WTC11 (cell line): ENCODE results near the gene SPEF1. TPM values are rescaled to one million over a fixed set of nuclear protein-coding genes. Genes with fewer than 3 reads are reported as not detected.

Experiments used
- ATAC-seq: fragments of 200-7000 bp; cut with Tn5 transposase; 2 replicates; pipeline ENCODE4 v1.10.0; 2021; ENCODE audit warnings: mild to moderate bottlenecking, moderate library complexity
- CTCF ChIA-PET: fragments of 300-600 bp; sonication (Branson Sonifier 250); formaldehyde crosslinking; loops from one replicate; lab custom pipeline; 2021; ENCODE audit warnings: antibody characterized with exemption; lab: Charles Lee
- POLR2A ChIA-PET: fragments of 350-600 bp; sonication (Branson Sonifier 250); formaldehyde crosslinking; loops from one replicate; lab custom pipeline; 2021; ENCODE audit warnings: antibody characterized with exemption; lab: Charles Lee
- DNase-seq: peaks from one replicate; pipeline ENCODE4 v3.0.0; 2021; ENCODE audit warnings: low spot score
- H3K27ac Mint-ChIP-seq: 2 replicates; pipeline ENCODE4 v1.8.0; 2021; ENCODE audit warnings: mixed read lengths
- H3K27me3 Mint-ChIP-seq: 2 replicates; pipeline ENCODE4 v1.8.0; 2021; ENCODE audit warnings: low read depth, mild to moderate bottlenecking, moderate library complexity, mixed read lengths
- H3K36me3 Mint-ChIP-seq: 2 replicates; pipeline ENCODE4 v1.8.0; 2021; ENCODE audit warnings: mixed read lengths
- H3K4me1 Mint-ChIP-seq: 2 replicates; pipeline ENCODE4 v1.8.0; 2022; ENCODE audit warnings: mixed read lengths
- H3K4me3 Mint-ChIP-seq: 2 replicates; pipeline ENCODE4 v1.8.0; 2021; ENCODE audit warnings: mild to moderate bottlenecking, moderate library complexity, mixed read lengths
- H3K9me3 Mint-ChIP-seq: 2 replicates; pipeline ENCODE4 v1.8.0; 2021; ENCODE audit warnings: mixed read lengths
- GABPB1 ChIP-seq: sonication (generic); formaldehyde crosslinking; IDR thresholded peaks from 2 replicates; pipeline ENCODE4 v1.8.1; 2023; ENCODE audit warnings: mild to moderate bottlenecking, missing genetic modification reagents
- HMGXB4 ChIP-seq: sonication (generic); formaldehyde crosslinking; IDR thresholded peaks from 2 replicates; pipeline ENCODE4 v1.8.1; 2023; ENCODE audit warnings: mild to moderate bottlenecking, moderate library complexity, missing genetic modification reagents
- NR1H2 ChIP-seq: sonication (generic); formaldehyde crosslinking; IDR thresholded peaks from 2 replicates; pipeline ENCODE4 v1.9.0; 2021; ENCODE audit warnings: mild to moderate bottlenecking, moderate library complexity, missing genetic modification reagents
- PRRX2 ChIP-seq: fragments of 250-450 bp; sonication (Bioruptor Pico); IDR thresholded peaks from 2 replicates; pipeline ENCODE4 v1.8.0; 2021; ENCODE audit warnings: mild to moderate bottlenecking
- RELA ChIP-seq: sonication (generic); formaldehyde crosslinking; IDR thresholded peaks from 2 replicates; pipeline ENCODE4 v1.8.1; 2022; ENCODE audit warnings: missing genetic modification reagents, mild to moderate bottlenecking, borderline replicate concordance
- SP1 ChIP-seq: sonication (generic); formaldehyde crosslinking; conservative IDR thresholded peaks from 2 replicates; pipeline ENCODE4 v1.8.1; 2022; ENCODE audit warnings: missing genetic modification reagents
- TCF7 ChIP-seq: sonication (generic); formaldehyde crosslinking; IDR thresholded peaks from 2 replicates; pipeline ENCODE4 v1.8.0; 2022; ENCODE audit warnings: mild to moderate bottlenecking, low read depth, missing genetic modification reagents, moderate library complexity
- TEAD4 ChIP-seq: sonication (generic); formaldehyde crosslinking; IDR thresholded peaks from 2 replicates; pipeline ENCODE4 v1.8.0; 2022; ENCODE audit warnings: mild to moderate bottlenecking, missing genetic modification reagents
- ZBTB43 ChIP-seq: sonication (generic); formaldehyde crosslinking; IDR thresholded peaks from 2 replicates; pipeline ENCODE4 v1.8.1; 2023; ENCODE audit warnings: mild to moderate bottlenecking, missing genetic modification reagents
- ZNF121 ChIP-seq: sonication (generic); formaldehyde crosslinking; IDR thresholded peaks from 2 replicates; pipeline ENCODE4 v1.8.0; 2023; ENCODE audit warnings: missing genetic modification reagents
- ZNF138 ChIP-seq: sonication (generic); formaldehyde crosslinking; conservative IDR thresholded peaks from 2 replicates; pipeline ENCODE4 v1.8.1; 2022; ENCODE audit warnings: mild to moderate bottlenecking, moderate library complexity, missing genetic modification reagents
- ZNF219 ChIP-seq: sonication (generic); formaldehyde crosslinking; IDR thresholded peaks from 2 replicates; pipeline ENCODE4 v1.8.0; 2023; ENCODE audit warnings: missing genetic modification reagents, mild to moderate bottlenecking, borderline replicate concordance
- ZNF263 ChIP-seq: sonication (generic); formaldehyde crosslinking; IDR thresholded peaks from 2 replicates; pipeline ENCODE4 v1.8.1; 2022; ENCODE audit warnings: low read depth, mild to moderate bottlenecking, moderate library complexity, missing genetic modification reagents
- ZNF281 ChIP-seq: sonication (generic); formaldehyde crosslinking; IDR thresholded peaks from 2 replicates; pipeline ENCODE4 v1.8.0; 2023; ENCODE audit warnings: mild to moderate bottlenecking, missing genetic modification reagents
- ZNF396 ChIP-seq: fragments of 250-450 bp; sonication (Bioruptor Pico); IDR thresholded peaks from 2 replicates; pipeline ENCODE4 v1.8.0; 2021; ENCODE audit warnings: mild to moderate bottlenecking, moderate library complexity, borderline replicate concordance
- ZNF532 ChIP-seq: fragments of 250-450 bp; sonication (Bioruptor Pico); IDR thresholded peaks from 2 replicates; pipeline ENCODE4 v1.9.0; 2021; ENCODE audit warnings: mild to moderate bottlenecking, borderline replicate concordance
- total RNA-seq: library from RNA; stranded (reverse); gene quantifications from 3 replicates; pipeline ENCODE4 v1.2.3, GENCODE V29; 2021
- TF ChIP-seq, protein P1 (sequence below): sonication (generic); formaldehyde crosslinking; IDR thresholded peaks from 2 replicates; pipeline ENCODE4 v1.8.0; 2023; ENCODE audit warnings: missing genetic modification reagents
- TF ChIP-seq, protein P2 (sequence below): sonication (generic); formaldehyde crosslinking; IDR thresholded peaks from 2 replicates; pipeline ENCODE4 v1.8.0; 2022; ENCODE audit warnings: missing genetic modification reagents
- TF ChIP-seq, protein P3 (sequence below): sonication (generic); formaldehyde crosslinking; IDR thresholded peaks from 2 replicates; pipeline ENCODE4 v1.8.1; 2022; ENCODE audit warnings: mild to moderate bottlenecking, moderate library complexity, missing genetic modification reagents

SPEF1 gene
- total RNA-seq, 1 experiment from 2014 or later: 0.72 TPM

GRCh38 chr20:3802524-3803239 is 21.4 kb upstream of the SPEF1 start:
- no peak for TF ChIP-seq ZNF138 (CRISPR knock-in tag)
- TF ChIP-seq, protein P1, sequence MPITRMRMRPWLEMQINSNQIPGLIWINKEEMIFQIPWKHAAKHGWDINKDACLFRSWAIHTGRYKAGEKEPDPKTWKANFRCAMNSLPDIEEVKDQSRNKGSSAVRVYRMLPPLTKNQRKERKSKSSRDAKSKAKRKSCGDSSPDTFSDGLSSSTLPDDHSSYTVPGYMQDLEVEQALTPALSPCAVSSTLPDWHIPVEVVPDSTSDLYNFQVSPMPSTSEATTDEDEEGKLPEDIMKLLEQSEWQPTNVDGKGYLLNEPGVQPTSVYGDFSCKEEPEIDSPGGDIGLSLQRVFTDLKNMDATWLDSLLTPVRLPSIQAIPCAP: no peak
- no peak for TF ChIP-seq SP1
- TF ChIP-seq, protein P2, sequence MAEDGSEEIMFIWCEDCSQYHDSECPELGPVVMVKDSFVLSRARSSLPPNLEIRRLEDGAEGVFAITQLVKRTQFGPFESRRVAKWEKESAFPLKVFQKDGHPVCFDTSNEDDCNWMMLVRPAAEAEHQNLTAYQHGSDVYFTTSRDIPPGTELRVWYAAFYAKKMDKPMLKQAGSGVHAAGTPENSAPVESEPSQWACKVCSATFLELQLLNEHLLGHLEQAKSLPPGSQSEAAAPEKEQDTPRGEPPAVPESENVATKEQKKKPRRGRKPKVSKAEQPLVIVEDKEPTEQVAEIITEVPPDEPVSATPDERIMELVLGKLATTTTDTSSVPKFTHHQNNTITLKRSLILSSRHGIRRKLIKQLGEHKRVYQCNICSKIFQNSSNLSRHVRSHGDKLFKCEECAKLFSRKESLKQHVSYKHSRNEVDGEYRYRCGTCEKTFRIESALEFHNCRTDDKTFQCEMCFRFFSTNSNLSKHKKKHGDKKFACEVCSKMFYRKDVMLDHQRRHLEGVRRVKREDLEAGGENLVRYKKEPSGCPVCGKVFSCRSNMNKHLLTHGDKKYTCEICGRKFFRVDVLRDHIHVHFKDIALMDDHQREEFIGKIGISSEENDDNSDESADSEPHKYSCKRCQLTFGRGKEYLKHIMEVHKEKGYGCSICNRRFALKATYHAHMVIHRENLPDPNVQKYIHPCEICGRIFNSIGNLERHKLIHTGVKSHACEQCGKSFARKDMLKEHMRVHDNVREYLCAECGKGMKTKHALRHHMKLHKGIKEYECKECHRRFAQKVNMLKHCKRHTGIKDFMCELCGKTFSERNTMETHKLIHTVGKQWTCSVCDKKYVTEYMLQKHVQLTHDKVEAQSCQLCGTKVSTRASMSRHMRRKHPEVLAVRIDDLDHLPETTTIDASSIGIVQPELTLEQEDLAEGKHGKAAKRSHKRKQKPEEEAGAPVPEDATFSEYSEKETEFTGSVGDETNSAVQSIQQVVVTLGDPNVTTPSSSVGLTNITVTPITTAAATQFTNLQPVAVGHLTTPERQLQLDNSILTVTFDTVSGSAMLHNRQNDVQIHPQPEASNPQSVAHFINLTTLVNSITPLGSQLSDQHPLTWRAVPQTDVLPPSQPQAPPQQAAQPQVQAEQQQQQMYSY (CRISPR knock-in tag): no peak
- no peak for TF ChIP-seq HMGXB4
- TF ChIP-seq, protein P3, sequence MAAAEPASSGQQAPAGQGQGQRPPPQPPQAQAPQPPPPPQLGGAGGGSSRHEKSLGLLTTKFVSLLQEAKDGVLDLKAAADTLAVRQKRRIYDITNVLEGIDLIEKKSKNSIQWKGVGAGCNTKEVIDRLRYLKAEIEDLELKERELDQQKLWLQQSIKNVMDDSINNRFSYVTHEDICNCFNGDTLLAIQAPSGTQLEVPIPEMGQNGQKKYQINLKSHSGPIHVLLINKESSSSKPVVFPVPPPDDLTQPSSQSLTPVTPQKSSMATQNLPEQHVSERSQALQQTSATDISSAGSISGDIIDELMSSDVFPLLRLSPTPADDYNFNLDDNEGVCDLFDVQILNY (CRISPR knock-in tag): no peak
- no peak for TF ChIP-seq RELA (CRISPR knock-in tag)
- TF ChIP-seq TEAD4 (CRISPR knock-in tag): no peak
- TF ChIP-seq ZNF263 (CRISPR knock-in tag): no peak
- TF ChIP-seq GABPB1 (CRISPR knock-in tag): no peak
- TF ChIP-seq ZNF396 (CRISPR knock-in tag): no peak
- TF ChIP-seq ZNF532: no peak
- TF ChIP-seq NR1H2 (CRISPR knock-in tag): no peak
- no peak for TF ChIP-seq ZNF121 (CRISPR knock-in tag)
- TF ChIP-seq ZNF281 (CRISPR knock-in tag): no peak
- no peak for TF ChIP-seq ZBTB43 (CRISPR knock-in tag)
- no peak for TF ChIP-seq PRRX2 (CRISPR knock-in tag)
- no peak for TF ChIP-seq TCF7 (CRISPR knock-in tag)
- TF ChIP-seq ZNF219 (CRISPR knock-in tag): no peak
- POLR2A ChIA-PET: no interaction called here

More at GRCh38 chr20:3802524-3803239, 21.4 kb upstream of the SPEF1 start:
- no peak overlapping the region for H3K4me3 Mint-ChIP-seq
- peak overlapping the region; percentile 20; the same call in 1 of the 2 replicates for H3K27ac Mint-ChIP-seq
- no peak for DNase-seq
- CTCF ChIA-PET: interaction anchor here (0.8 kb wide), 1 partner anchor 16 kb away, joined by 3 read pairs; no protein-coding TSS in a partner anchor
- H3K4me1 Mint-ChIP-seq: peaks cover 49% of the 10 kb centered on the region
- ATAC-seq: no peak
- no peaks in the 10 kb centered on the region for H3K9me3 Mint-ChIP-seq
- no peaks in the 10 kb centered on the region for H3K27me3 Mint-ChIP-seq
- peaks cover 49% of the 10 kb centered on the region for H3K36me3 Mint-ChIP-seq
